ENCODE results near the gene ADGRG6. TPM values are rescaled to one million over a fixed set of nuclear protein-coding genes. Genes with fewer than 3 reads are reported as not detected.

ADGRG6 gene
- total RNA-seq, 1 experiment from 2014 or later, result 33.4 TPM

DNA sequence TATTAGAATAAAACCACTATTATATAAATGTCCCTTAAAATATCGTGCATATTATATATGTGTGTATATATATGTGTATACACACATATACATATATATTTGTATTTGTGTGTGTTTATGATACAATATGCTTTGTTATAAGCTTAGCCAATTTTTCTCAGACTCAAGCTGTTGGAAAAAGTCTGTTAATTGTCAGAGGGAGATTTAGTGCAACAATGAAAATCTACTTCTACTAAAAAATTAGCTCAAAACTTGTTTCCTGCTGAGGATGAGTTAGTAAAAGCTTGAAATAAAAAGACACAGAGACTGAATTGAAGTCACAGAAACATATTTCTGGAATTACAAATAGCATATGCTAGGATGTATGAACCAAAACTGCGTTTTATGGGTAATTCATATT, 79.4 kb downstream of the ADGRG6 start:
- no peak for DNase-seq (ENCODE audit: low read depth)
- in situ Hi-C loops (cut with HindIII; ENCODE audit: low pct_unique_long_range_greater_than_20kb, low sequenced_read_pairs), result no loop called here

DNA sequence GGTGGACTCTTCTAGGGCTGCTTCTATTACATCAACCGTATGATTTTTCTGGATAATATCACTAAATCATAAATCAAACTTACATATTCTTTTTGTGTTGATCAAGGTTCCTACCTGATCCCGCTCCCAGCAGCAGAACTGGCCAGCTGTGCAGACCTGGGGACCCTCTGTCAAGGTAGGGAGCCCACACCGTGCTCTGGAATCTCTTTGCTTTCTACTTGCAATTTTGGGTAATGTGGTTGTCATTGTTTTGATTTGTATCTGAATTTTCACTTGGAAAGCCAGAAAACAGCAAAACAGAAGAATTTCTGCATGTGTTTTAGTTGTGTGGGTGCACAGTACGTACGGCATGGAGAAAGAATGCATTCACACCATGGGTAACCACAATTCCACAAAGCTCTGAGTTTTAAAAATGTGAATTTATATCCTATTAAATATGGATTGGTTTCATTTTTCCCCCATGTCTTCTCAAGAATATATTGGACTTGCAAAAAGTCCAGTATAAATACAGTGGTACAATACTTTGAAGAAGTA, 80.1 kb downstream of the ADGRG6 start:
- DNase-seq (ENCODE audit: low read depth), result no peak
- in situ Hi-C loops (cut with HindIII; ENCODE audit: low pct_unique_long_range_greater_than_20kb, low sequenced_read_pairs), result no loop called here

DNA sequence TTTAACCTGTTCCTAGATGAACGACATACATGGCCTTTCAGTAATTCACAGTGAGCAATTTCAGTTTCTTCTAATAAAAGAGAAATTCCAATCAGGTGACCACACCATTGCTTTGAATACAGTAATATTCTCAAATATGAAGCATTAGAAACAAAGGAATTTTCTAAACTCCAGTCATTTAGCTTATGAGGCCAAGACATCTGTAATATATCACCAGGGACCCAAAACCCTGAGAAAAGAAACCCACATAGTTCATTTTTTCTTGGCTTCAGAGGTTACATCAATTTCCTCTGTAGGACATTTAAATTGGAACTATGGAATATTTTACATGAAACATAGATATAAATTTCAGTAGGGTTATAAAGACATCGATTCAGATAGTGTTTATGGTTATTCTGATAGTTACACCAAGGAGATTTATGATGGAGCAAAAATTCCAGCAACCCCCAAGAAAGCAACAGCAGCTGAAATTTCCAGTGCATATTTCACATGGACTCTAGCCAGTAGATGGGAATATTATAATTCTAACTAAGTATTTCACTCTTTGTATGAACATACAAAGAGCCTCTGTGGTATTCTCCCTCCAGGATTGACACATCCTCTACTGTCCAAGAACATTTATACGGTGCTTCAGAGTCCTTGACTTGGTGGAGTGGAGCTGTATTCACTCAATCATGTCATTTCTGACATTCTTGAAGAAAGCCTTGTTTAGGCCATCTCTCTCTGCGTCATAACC, 82.9 kb downstream of the ADGRG6 start:
- no peak for DNase-seq (ENCODE audit: low read depth)
- in situ Hi-C loops (cut with HindIII; ENCODE audit: low pct_unique_long_range_greater_than_20kb, low sequenced_read_pairs), result no loop called here

DNA sequence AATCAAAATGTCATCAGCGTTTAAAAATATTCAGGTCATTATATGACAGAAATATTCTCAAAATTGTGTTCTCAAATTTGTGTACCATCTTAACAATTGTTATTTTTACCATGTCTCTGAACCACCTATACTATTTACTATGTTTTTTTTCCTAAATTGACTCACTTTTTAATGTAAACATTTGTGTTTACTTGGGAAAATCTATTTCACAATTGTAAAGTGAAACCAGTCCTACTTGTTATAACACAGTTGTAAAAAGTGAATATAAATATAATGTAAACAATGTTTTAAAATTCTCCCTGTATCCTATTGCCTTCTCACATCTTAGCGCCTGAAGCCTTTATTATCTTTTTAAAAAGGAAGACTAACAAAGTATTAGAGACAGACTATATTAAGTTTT, 83.5 kb downstream of the ADGRG6 start:
- DNase-seq (ENCODE audit: low read depth), result no peak
- in situ Hi-C loops (cut with HindIII; ENCODE audit: low pct_unique_long_range_greater_than_20kb, low sequenced_read_pairs), result no loop called here

DNA sequence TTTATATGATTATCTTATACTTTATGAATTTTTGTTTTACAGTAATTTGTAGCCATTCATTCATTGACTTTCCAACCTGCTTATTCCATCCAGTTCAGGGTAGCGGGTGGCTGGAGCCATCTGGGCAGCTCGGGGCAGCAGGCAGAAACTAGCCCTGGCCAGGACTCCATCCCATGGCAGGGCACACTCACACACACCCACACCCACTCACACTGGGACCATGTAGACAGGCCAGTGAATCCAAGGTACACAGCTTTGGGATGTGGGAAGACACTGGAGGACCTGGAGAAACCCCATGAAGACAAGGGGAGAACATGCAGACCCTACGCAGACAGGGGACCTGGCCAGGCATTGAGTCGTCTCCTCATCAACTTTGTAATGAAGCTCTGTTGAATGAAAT, 84.8 kb downstream of the ADGRG6 start:
- in situ Hi-C loops (cut with HindIII; ENCODE audit: low pct_unique_long_range_greater_than_20kb, low sequenced_read_pairs), result no loop called here
- DNase-seq (ENCODE audit: low read depth), result no peak

DNA sequence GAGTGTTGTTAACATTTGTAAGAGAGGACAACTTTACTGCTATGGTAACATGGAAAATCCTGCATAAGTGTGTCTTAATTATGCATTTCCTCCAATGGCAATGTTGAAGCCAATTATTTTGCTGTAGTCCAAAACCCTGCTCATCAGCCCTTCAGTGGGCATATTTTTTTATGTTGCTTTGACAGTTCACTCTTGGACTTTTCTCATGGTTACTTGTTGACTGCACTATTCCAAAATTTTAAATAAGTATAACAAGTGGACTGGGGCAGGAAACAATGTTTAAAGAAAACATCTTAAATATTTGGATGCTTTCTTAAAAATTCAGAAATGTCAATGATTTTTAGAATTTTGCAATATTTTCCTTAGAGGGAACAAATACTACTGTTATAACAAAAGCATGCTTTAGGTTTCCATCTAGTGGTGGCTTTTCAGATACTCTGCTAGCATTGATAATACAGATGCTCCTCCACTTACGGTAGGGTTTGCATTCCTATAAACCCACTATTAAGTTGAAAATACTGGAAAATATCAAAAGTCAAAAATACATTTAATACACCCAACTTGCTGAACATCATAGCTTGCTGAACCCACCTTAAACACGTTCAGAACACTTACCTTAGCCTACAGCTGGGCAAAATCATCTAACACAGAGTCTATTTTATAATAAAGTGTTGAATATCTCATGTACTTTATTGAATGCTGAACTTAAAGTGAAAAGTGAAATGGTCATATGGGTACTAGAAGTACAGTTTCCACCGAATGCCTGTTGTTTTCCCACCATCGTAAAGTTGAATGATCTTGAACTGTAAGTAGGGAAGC, 86.4 kb downstream of the ADGRG6 start:
- DNase-seq (ENCODE audit: low read depth), result peak; percentile 44
- in situ Hi-C loops (cut with HindIII; ENCODE audit: low pct_unique_long_range_greater_than_20kb, low sequenced_read_pairs), result no loop called here

DNA sequence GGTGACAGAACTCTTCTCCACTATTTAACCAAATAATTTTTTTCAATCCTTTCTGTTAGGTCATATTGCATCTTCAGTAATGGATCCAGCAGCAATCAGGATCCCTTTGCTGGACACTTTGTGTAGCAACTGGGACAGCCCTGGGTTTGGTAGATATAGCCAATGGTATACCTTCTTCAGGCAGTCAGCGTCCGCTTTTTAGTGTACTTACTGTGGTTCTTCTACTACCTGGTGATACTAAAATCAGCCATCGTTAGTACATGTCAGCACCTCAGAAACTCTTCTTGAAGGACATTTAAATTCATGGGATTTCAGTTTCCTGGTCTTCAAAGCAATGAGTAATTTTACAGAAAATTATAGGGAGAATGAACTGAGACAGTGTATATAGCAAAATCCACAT, 93.5 kb downstream of the ADGRG6 start:
- in situ Hi-C loops (cut with HindIII; ENCODE audit: low pct_unique_long_range_greater_than_20kb, low sequenced_read_pairs), result no loop called here
- no peak for DNase-seq (ENCODE audit: low read depth)

DNA sequence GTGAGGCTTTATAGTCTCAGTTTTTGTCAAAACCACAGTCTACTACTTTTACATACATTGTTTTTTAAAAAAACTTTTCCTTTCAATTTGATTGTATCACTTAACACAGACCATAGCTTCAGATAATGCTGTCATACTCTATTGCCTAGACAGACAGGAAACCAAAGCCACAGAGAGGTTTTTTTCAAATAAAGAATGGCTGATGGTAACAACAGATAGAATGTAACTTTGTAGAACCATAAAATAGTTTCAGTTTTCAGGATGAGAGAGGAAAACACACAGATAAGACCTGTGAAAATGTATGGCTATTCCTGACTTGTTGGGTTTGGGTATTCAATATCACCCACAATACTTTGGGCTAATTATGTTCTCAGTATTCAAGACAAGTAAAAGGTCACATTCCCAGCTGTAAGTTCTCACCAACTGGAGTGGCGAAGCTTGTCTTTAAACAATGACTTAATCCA, 94.0 kb downstream of the ADGRG6 start:
- in situ Hi-C loops (cut with HindIII; ENCODE audit: low pct_unique_long_range_greater_than_20kb, low sequenced_read_pairs), result no loop called here

DNA sequence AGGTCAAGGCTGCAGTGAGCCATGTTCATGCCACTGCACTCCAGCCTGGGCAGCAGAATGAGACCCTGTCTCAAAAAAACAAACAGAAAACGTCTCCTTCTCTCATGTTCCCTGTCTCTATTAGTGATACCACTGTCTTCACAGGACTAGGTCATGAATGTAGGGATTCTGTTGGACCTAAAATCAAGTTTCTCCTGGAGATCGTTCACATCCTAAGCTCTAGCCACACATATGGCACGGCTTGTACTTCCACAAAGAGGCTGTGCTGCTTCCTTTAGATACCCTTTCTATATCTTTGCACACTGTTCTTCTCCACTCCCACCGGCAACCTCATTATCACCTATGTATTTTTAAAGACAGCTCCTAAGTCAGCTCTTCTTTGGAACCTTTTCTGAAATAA, 96.5 kb downstream of the ADGRG6 start:
- no peak for DNase-seq (ENCODE audit: low read depth)
- in situ Hi-C loops (cut with HindIII; ENCODE audit: low pct_unique_long_range_greater_than_20kb, low sequenced_read_pairs), result no loop called here

More for the DNA sequence above, 94.0 kb downstream of the ADGRG6 start:
- no peak for DNase-seq (ENCODE audit: low read depth)

DNA sequence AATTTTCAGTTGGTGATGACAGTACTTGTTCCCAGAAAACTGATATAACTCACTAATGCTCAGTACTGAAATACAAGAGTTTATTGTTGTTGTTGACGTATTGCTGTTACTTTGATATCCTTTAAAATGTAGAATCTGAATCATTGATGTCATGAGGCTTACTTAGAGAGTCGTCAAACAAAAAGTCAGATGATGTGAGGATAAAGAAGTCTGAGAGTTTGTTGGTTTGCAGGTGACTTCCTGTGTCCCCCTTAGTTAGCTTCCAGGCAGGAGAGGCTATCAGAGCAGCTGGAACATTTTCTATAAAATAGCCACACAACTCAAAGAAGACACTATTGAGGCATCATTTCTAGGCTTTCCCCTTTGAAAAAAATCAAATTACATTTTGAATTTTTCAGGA, 97.9 kb downstream of the ADGRG6 start:
- DNase-seq (ENCODE audit: low read depth), result no peak
- in situ Hi-C loops (cut with HindIII; ENCODE audit: low pct_unique_long_range_greater_than_20kb, low sequenced_read_pairs), result no loop called here

DNA sequence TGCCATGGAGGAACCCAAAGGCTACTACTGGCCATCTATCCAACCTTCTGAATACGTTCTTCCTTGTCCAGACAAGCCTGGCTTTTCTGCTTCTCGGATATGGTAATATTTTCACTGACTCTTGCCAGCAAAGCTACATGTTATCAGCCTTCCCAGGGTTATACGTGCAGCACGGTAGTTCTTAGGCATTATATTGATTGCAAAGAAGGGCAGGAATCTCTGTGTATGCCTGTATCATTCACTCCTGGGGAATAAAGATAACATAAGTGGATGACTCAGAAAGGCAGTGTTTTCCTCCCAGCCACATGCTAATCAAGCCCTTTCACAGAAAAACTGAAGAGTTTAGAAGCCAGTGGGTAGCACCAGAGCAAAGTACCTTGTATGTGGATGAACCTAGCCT, 98.7 kb downstream of the ADGRG6 start:
- in situ Hi-C loops (cut with HindIII; ENCODE audit: low pct_unique_long_range_greater_than_20kb, low sequenced_read_pairs), result no loop called here
- peak; percentile 43 for DNase-seq (ENCODE audit: low read depth)

DNA sequence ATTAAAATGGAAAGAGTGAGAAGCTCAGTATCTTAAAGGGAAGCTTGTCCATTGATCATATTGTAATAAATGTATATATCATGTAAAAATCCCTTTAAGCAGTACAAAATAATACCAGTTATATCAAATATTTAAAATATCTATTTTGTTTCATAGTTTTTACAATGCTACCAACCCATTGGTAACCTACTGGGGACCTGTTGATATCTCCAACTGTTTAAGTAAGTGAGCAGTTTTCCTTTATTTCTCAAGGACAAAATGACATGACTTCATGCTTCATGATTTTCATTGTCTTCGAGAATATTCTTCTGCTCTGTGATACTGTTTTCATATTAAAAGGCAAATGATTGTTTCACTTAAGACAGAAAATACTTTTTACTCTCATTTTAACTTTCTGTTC, 100.0 kb downstream of the ADGRG6 start:
- in situ Hi-C loops (cut with HindIII; ENCODE audit: low pct_unique_long_range_greater_than_20kb, low sequenced_read_pairs), result no loop called here
- no peak for DNase-seq (ENCODE audit: low read depth)

DNA sequence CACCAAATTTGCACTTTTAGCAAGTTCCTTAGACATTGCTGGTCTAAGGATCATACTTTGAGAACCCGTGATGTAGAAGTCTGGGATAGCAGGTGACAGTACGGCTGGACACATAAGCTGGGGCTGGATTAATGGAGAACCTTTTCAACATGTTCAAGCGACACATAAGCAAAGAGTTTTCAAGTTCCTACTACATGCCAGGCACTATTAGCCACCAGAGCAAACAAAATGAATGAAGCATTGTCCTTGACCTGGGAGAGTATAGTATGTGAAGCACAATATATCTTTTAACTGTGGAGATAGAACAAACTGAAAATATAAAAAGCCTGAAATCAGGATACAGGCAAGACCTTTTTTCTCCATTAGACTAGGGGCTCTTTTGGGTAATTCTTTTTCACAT, 102.9 kb downstream of the ADGRG6 start:
- DNase-seq (ENCODE audit: low read depth), result no peak
- in situ Hi-C loops (cut with HindIII; ENCODE audit: low pct_unique_long_range_greater_than_20kb, low sequenced_read_pairs), result no loop called here

DNA sequence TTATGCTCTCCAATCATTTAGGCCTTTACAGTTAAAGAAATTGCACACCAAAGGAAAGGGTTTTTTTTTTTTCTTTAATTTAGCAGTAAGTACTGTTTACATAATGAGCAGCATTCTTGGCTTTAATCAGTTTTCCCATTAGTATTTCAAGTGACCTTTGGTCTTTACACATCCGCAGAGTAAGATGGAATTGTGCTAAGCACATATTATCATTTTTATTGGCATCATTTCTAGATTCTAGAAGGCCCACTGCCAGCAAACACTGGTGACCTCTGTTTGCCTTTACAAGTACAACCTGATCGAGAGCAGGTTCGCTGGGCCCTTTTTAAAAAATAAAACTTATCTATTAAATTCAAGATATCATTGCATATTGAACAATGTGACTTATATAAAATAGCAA, 104.3 kb downstream of the ADGRG6 start:
- DNase-seq (ENCODE audit: low read depth), result no peak
- in situ Hi-C loops (cut with HindIII; ENCODE audit: low pct_unique_long_range_greater_than_20kb, low sequenced_read_pairs), result no loop called here

DNA sequence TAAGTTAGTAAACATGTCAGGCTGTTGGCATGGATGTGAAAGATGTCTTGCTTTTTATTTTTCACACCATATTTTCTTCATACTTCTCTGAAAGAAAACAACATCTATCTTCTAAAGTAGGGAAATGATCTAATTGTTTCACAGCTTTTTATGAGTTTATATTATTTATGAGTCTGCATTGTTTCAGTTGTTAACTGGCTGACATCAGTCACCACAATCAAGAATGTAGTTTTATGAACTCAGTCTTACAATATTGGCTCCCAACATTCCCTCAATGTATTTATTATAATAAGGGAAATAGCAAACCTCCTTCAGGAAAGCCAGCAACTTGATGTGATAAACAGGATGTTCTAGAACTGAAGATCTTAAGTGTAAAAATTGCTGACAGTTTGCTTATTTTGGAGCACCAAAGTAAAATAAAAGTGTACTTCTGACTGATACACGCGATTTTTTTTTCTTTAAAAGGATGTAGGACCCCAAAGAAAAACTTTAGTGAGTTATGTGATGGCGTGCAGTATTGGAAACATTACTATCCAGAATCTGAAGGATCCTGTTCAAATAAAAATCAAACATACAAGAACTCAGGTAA, 106.0 kb downstream of the ADGRG6 start:
- in situ Hi-C loops (cut with HindIII; ENCODE audit: low pct_unique_long_range_greater_than_20kb, low sequenced_read_pairs), result no loop called here
- DNase-seq (ENCODE audit: low read depth), result no peak

DNA sequence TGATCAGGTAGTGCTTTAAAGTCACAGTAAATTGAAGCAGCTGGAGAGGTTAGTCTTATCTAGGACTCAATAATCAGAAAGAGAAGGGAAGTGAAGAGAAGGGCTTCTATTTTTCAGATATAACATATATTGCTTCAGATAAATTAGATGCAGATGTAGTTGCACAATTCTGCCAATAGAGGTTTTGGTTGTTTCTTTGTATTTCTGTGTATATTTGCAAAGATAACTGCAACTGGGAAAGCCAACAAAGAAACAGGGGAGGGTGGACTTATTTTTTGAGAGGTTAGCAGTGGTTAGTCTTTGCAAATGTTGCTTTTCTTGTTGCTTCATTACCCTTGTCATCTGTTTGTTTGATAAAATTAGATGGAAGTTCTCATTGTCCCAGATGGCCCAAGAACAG, 106.6 kb downstream of the ADGRG6 start:
- in situ Hi-C loops (cut with HindIII; ENCODE audit: low pct_unique_long_range_greater_than_20kb, low sequenced_read_pairs), result no loop called here
- DNase-seq (ENCODE audit: low read depth), result no peak

DNA sequence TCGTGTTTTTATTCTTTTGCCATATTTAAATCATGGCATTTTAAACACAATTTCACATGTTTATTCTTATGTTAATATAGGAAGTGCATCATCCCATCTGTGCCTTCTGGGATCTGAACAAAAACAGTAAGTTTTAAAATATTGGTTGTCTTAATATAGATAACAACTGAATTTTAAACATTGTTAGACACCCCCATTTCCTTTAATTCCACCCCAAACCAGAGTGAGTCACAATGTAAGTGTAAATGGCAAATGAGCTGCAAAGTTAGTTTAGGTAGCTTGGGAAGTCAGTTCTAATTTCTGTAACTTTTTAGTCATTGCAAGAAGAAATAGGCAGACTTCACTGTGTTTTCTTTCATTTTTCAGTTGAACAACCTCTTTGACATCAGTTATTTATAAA, 108.0 kb downstream of the ADGRG6 start:
- no peak for DNase-seq (ENCODE audit: low read depth)

DNA sequence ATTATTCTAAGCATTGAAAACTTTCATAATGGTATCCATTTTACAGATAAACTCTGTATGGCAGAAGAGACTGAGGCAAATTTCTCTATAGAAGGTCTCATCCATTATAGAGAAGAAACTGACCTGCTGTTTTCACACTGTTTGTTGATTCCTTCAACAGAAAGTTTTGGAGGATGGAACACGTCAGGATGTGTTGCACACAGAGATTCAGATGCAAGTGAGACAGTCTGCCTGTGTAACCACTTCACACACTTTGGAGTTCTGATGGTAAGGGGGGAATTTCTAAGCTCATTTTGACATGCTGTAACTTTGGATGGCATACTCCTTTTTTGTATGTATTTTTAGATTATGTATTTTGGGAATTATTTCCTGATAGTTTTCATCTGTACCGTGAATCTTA, 109.3 kb downstream of the ADGRG6 start:
- in situ Hi-C loops (cut with HindIII; ENCODE audit: low pct_unique_long_range_greater_than_20kb, low sequenced_read_pairs), result no loop called here
- DNase-seq (ENCODE audit: low read depth), result no peak

More for the DNA sequence above, 108.0 kb downstream of the ADGRG6 start:
- in situ Hi-C loops (cut with HindIII; ENCODE audit: low pct_unique_long_range_greater_than_20kb, low sequenced_read_pairs), result no loop called here

DNA sequence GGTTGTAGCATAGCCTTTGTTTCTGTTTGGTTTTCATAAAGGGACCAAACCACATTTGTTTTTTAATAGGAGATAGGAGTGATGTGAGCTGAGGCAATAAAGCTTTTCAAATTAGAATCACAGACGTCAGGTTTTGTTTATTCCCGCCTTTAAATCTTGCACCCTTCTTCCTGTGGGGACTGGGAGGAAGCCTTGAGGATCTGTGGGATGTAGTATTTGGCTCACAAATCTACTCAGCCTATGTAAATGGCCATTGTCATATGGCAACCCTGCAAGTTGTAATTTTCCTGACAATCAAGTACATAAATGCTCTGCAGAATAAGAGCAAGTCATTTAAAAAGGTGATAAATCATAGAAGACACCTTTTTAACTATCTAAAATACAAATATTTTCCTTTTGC, 110.4 kb downstream of the ADGRG6 start:
- in situ Hi-C loops (cut with HindIII; ENCODE audit: low pct_unique_long_range_greater_than_20kb, low sequenced_read_pairs), result no loop called here
- DNase-seq (ENCODE audit: low read depth), result no peak
